Aorta (tissue), 5 donors: Measurements from ENCODE around the gene ANKRD34B. TPM values are rescaled to one million over a fixed set of nuclear protein-coding genes. Genes with fewer than 3 reads are reported as not detected.
"Not testable (repeated sequence)": the region's sequence is repeated elsewhere in the genome, so short reads cannot be mapped to it uniquely, and the experiment has no call there.

ENCODE experiments used
- ATAC-seq: fragments of 200-7000 bp; cut with Tn5 transposase; one replicate; pipeline ENCODE4 v1.9.1; 2022; ENCODE audit warnings: moderate library complexity; ENCODE audit not compliant: low FRiP score
- DNase-seq, 2 donors: peaks; one replicate each; pipeline ENCODE4 v3.0.0-alpha.2; 2020
- H3K27ac ChIP-seq, 2 donors: one replicate each; pipeline ENCODE4 v1.5.1; 2013; ENCODE audit warnings: low read length in 2 of 2, mild to moderate bottlenecking in 2 of 2, moderate library complexity in 2 of 2, control low read depth in 1 of 2, inconsistent platforms in 1 of 2, low read depth in 1 of 2
- H3K27me3 ChIP-seq, 2 donors: one replicate each; pipeline ENCODE4 v1.6.1; 2013; ENCODE audit warnings: control low read depth in 1 of 2, low read length in 1 of 2, mild to moderate bottlenecking in 1 of 2, moderate library complexity in 1 of 2; ENCODE audit not compliant: insufficient read depth in 2 of 2, control insufficient read depth in 1 of 2
- H3K36me3 ChIP-seq, 2 donors: one replicate each; pipeline ENCODE4 v1.6.1; 2013; ENCODE audit warnings: control low read depth in 1 of 2, low read length in 1 of 2, mild to moderate bottlenecking in 1 of 2; ENCODE audit not compliant: insufficient read depth in 2 of 2, control insufficient read depth in 1 of 2
- H3K4me1 ChIP-seq, 2 donors: one replicate each; pipeline ENCODE4 v1.6.1; 2013; ENCODE audit warnings: low read length in 2 of 2, control low read depth in 1 of 2, mild to moderate bottlenecking in 1 of 2, moderate library complexity in 1 of 2; ENCODE audit not compliant: insufficient read depth in 2 of 2, control insufficient read depth in 1 of 2
- H3K4me3 ChIP-seq, 2 donors: one replicate each; pipeline ENCODE4 v1.5.1; 2013; ENCODE audit warnings: low read length in 2 of 2, control low read depth in 1 of 2, mild to moderate bottlenecking in 1 of 2
- H3K9me3 ChIP-seq: one replicate; pipeline ENCODE4 v1.6.1; 2013; ENCODE audit warnings: mild to moderate bottlenecking, low read length; ENCODE audit not compliant: control insufficient read depth
- WGBS, 2 donors: extraction: QIAGEN DNeasy Blood & Tissue Kit; methylation state at CpG; one replicate each; pipeline ENCODE4 v1.1.7; 2013; 5-methylcytosine and 5-hydroxymethylcytosine counted together
- intact Hi-C, 2 donors: fragments of 100-400 bp; cut with DNase I; formaldehyde crosslinking; loops; one replicate each; pipeline versions ENCODE4 v1.14.2 to v1.15.0; 2022
- polyA plus RNA-seq, 2 donors: library from polyadenylated mRNA; stranded (reverse); fragments of 200-250 nt; gene quantifications; one replicate each; pipeline ENCODE4 v1.2.3, GENCODE V29; 2013
- total RNA-seq, 2 donors: library from RNA; stranded (reverse); fragmentation: NEBNext Ultra II Directional; extraction: Animal tissue kit (Norgen Biotek cat#: 25700); gene quantifications; one replicate each; pipeline ENCODE4 v1.2.1, GENCODE V29; 2021
- donor health status: healthy with polysubstance abuse.
- donor health status: Bipolar disorder and iron deficiency.
- donor health status: DM: no; HTN: no; CAD: no.
- donor health status: DM: no; HTN: no; CAD: no.
- donor health status: DM: yes; HTN: yes; CAD: no.

Gene ANKRD34B
- total and polyA plus RNA-seq, 4 donors = 0.25 TPM; not detected in 3

- ATAC-seq, H3K36me3 ChIP-seq, H3K4me1 ChIP-seq, H3K27ac ChIP-seq, DNase-seq, intact Hi-C loops, H3K9me3 ChIP-seq, H3K27me3 ChIP-seq, H3K4me3 ChIP-seq: not testable (repeated sequence)
- 83 to 93% methylated on average over 3 of the region's 3 CpGs for WGBS, 2 donors
Measured at GRCh38 chr5:80580291-80580690, 10.2 kb upstream of the ANKRD34B start.

GRCh38 chr5:80579050-80579449 is 9.0 kb upstream of the ANKRD34B start:
- Histone ChIP-seq H3K4me3 (no peak overlapping the region), H3K27me3 (no peaks in the 10 kb centered on the region), H3K4me1 (no peaks in the 10 kb centered on the region), H3K36me3 (no peaks in the 10 kb centered on the region), H3K9me3 (no peaks in the 10 kb centered on the region), H3K27ac (no peak overlapping the region)
- 93 to 97% methylated on average over 2 of the region's 2 CpGs for WGBS, 2 donors
- DNase-seq = no peak
- intact Hi-C loops = no loop called here
- no peak for ATAC-seq

GRCh38 chr5:80577707-80578106 is 7.6 kb upstream of the ANKRD34B start:
- WGBS, 2 donors = 33 to 39% methylated on average over 5 of the region's 5 CpGs
- intact Hi-C loops = no loop called here
- DNase-seq = no peak
- Histone ChIP-seq H3K4me3 (no peak overlapping the region), H3K27ac (no peak overlapping the region), H3K9me3 (no peaks in the 10 kb centered on the region), H3K36me3 (no peaks in the 10 kb centered on the region), H3K4me1 (no peaks in the 10 kb centered on the region), H3K27me3 (peaks cover 0 to under 1% of the 10 kb centered on the region in 2 donors)
- ATAC-seq = no peak

- no peak overlapping the region for H3K4me3 ChIP-seq
- H3K4me1 ChIP-seq = no peaks in the 10 kb centered on the region
- intact Hi-C loops = no loop called here
- 88 to 89% methylated on average over 5 of the region's 5 CpGs for WGBS, 2 donors
- H3K36me3 ChIP-seq = no peaks in the 10 kb centered on the region
- peaks cover 0 to 1% of the 10 kb centered on the region in 2 donors for H3K27me3 ChIP-seq
- no peak overlapping the region for H3K27ac ChIP-seq
- ATAC-seq (no peak), DNase-seq (no peak)
- no peaks in the 10 kb centered on the region for H3K9me3 ChIP-seq
Measured at GRCh38 chr5:80576383-80576782, 6.3 kb upstream of the ANKRD34B start.

DNA sequence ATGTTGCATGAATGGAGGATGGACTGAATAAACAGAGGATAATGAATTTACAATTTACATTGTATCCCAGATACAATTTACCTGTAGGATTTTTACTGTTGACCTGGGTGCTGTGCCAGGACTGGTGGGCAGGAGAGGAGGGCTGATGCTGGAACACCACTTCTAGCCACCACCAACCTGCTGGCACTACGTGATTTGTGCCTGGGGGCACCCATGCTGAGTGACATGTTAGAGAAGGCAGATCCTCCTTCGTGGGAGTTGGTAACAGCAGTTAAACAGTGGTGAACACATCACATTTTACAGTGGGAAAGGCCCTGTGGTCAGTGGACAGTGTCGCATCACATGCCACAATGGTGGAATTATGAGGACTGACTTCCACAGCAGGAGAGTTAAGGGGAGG is 3.0 kb upstream of the ANKRD34B start:
- ATAC-seq = no peak
- peaks cover 0 to 1% of the 10 kb centered on the region in 2 donors for H3K27me3 ChIP-seq
- no peak for DNase-seq

GRCh38 chr5:80569086-80569960 is 757 bp downstream of the ANKRD34B start:
- no peak overlapping the region for H3K27ac ChIP-seq
- ATAC-seq (no peak), DNase-seq (peak in 1 of 2 donors; percentile 74)
- H3K9me3 ChIP-seq = no peaks in the 10 kb centered on the region
- H3K36me3 ChIP-seq = no peaks in the 10 kb centered on the region
- 1 to 2% methylated on average over 79 to 89 of the region's 89 CpGs for WGBS, 2 donors
- intact Hi-C loops = no loop called here
- H3K4me1 ChIP-seq = no peaks in the 10 kb centered on the region
- no peak overlapping the region for H3K4me3 ChIP-seq
- H3K27me3 ChIP-seq = peaks cover 0 to 1% of the 10 kb centered on the region in 2 donors

More for the DNA sequence above, 3.0 kb upstream of the ANKRD34B start:
- H3K9me3 ChIP-seq = no peaks in the 10 kb centered on the region
- H3K36me3 ChIP-seq = no peaks in the 10 kb centered on the region
- no peak overlapping the region for H3K4me3 ChIP-seq
- 73 to 74% methylated on average over 3 of the region's 3 CpGs for WGBS, 2 donors
- H3K27ac ChIP-seq = no peak overlapping the region
- intact Hi-C loops = no loop called here
- H3K4me1 ChIP-seq = no peaks in the 10 kb centered on the region

- DNase-seq = no peak
- H3K4me3 ChIP-seq = no peak overlapping the region
- intact Hi-C loops = no loop called here
- WGBS, 2 donors = 50 to 54% methylated on average over 6 of the region's 6 CpGs
- no peaks in the 10 kb centered on the region for H3K9me3 ChIP-seq
- no peak for ATAC-seq
- peaks cover 0 to 1% of the 10 kb centered on the region in 2 donors for H3K27me3 ChIP-seq
- no peaks in the 10 kb centered on the region for H3K4me1 ChIP-seq
- no peaks in the 10 kb centered on the region for H3K36me3 ChIP-seq
- no peak overlapping the region for H3K27ac ChIP-seq
Measured at GRCh38 chr5:80568251-80568650, 1.8 kb downstream of the ANKRD34B start.

- no peak overlapping the region for H3K4me3 ChIP-seq
- H3K4me1 ChIP-seq = no peaks in the 10 kb centered on the region
- no peak overlapping the region for H3K27ac ChIP-seq
- 69 to 77% methylated on average over 5 of the region's 5 CpGs for WGBS, 2 donors
- H3K27me3 ChIP-seq = no peaks in the 10 kb centered on the region
- H3K9me3 ChIP-seq = no peaks in the 10 kb centered on the region
- no peaks in the 10 kb centered on the region for H3K36me3 ChIP-seq
- intact Hi-C loops = no loop called here
- ATAC-seq (no peak), DNase-seq (no peak)
Measured at GRCh38 chr5:80566711-80567259, 3.3 kb downstream of the ANKRD34B start.

DNA sequence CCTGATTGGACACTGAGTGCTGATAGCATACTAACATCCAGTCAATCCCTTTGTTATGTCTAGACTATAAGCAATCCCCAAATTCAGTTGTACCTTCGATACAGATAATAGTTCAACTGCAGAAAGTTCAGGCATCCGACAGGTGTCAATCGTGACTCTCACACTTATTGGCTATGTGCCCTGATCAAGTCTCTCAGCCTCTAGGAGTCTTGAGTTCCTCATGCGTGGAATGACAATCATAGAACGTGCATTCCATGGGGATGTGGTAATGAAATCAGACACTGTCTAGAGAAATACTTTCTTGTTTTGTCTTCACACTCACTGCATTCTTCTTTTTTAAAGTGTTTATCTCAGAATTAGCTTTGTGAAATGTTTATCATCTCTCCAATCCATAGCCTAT is 4.8 kb downstream of the ANKRD34B start:
- H3K36me3 ChIP-seq = no peaks in the 10 kb centered on the region
- no peaks in the 10 kb centered on the region for H3K27me3 ChIP-seq
- H3K9me3 ChIP-seq = no peaks in the 10 kb centered on the region
- no peak for DNase-seq
- no peak overlapping the region for H3K4me3 ChIP-seq
- intact Hi-C loops = no loop called here
- ATAC-seq = no peak
- 68 to 69% methylated on average over 5 of the region's 5 CpGs for WGBS, 2 donors
- no peak overlapping the region for H3K27ac ChIP-seq
- H3K4me1 ChIP-seq = no peaks in the 10 kb centered on the region
